Ovary (tissue), 9 donors: ENCODE data around the gene GDPD4. TPM values are rescaled to one million over a fixed set of nuclear protein-coding genes. Genes with fewer than 3 reads are reported as not detected.

Source experiments
- DNase-seq, 5 donors: peaks; one replicate each; pipeline ENCODE4 v3.0.0-alpha.2; 2019 to 2020
- H3K27ac ChIP-seq, 2 donors: fragments of 200-600 bp; one replicate each; pipeline versions ENCODE4 v1.5.1 to v1.8.0; 2019 to 2022
- H3K27me3 ChIP-seq: fragments of 200-600 bp; one replicate; pipeline ENCODE4 v1.8.0; 2022
- H3K36me3 ChIP-seq: fragments of 200-600 bp; sonication (generic); one replicate; pipeline ENCODE4 v1.5.1; 2019
- H3K4me1 ChIP-seq: one replicate; pipeline ENCODE4 v1.8.1; 2013; ENCODE audit warnings: mild to moderate bottlenecking, moderate library complexity; ENCODE audit not compliant: insufficient read depth
- H3K4me3 ChIP-seq: fragments of 200-600 bp; sonication (generic); one replicate; pipeline ENCODE4 v1.5.1; 2017
- H3K9me3 ChIP-seq, 2 donors: fragments of 200-600 bp in 1 of 2; sonication (generic) in 1 of 2; one replicate each; pipeline versions ENCODE4 v1.5.1 to v1.8.1; 2013 to 2019; ENCODE audit warnings: mild to moderate bottlenecking in 1 of 2, moderate library complexity in 1 of 2
- CTCF ChIP-seq, 3 donors: fragments of 450-650 bp in 2 of 3; fragments of 200-600 bp in 1 of 3; IDR thresholded peaks; one replicate each; pipeline versions ENCODE4 v1.5.1 to v1.8.0; 2016 to 2022; ENCODE audit warnings: antibody characterized with exemption in 3 of 3, mild to moderate bottlenecking in 1 of 3
- EP300 ChIP-seq: sonication (generic); formaldehyde crosslinking; IDR thresholded peaks from one replicate; pipeline ENCODE4 v1.6.1; 2017; ENCODE audit warnings: antibody characterized with exemption
- POLR2A ChIP-seq: fragments of 450-650 bp; IDR thresholded peaks from one replicate; pipeline ENCODE4 v1.6.1; 2017; ENCODE audit warnings: antibody characterized with exemption, mild to moderate bottlenecking, moderate library complexity
- WGBS, 3 donors: extraction: QIAGEN DNeasy Blood & Tissue Kit in 1 of 3; methylation state at CpG; one replicate each; pipeline versions ENCODE4 v1.1.5 to v1.1.7; 2013 to 2017; 5-methylcytosine and 5-hydroxymethylcytosine counted together
- intact Hi-C, 4 donors: fragments of 100-400 bp; cut with DNase I; formaldehyde crosslinking; loops; one replicate each; pipeline versions ENCODE4 v1.11.0 to v1.15.1; 2022 to 2023
- polyA plus RNA-seq, 2 donors: library from polyadenylated mRNA; stranded (reverse); fragments of 200-250 nt in 1 of 2; fragments of 350-450 nt in 1 of 2; fragmentation: Illumina TruSeq in 1 of 2; extraction: RNeasy Lipid Tissue Mini Kit (QIAGEN cat#74804) in 1 of 2; gene quantifications; one replicate each; pipeline ENCODE4 v1.2.3, GENCODE V29; 2013 to 2014
- total RNA-seq, 7 donors: library from RNA; depleted of rRNA in 2 of 7; stranded (reverse); fragments of >200 nt in 2 of 7; fragmentation: NEBNext Ultra II Directional in 3 of 7; extraction: Animal tissue kit (Norgen Biotek cat#: 25700) in 3 of 7; gene quantifications; one replicate each; pipeline versions ENCODE4 v1.1.0 to v1.2.4, GENCODE V29; 2016 to 2023
- donor health status: DM: no; HTN: no; CAD: no; lungs with moderate emphysema.
- donor health status: DM: no; HTN: no; CAD: no.
- donor health status: Bipolar disorder and iron deficiency.
- donor health status: DM: yes; HTN: yes; CAD: no.
- donor health status: DM: no; HTN: no; CAD: no.
- donor health status: DM: yes; HTN: yes; CAD: no.

The GDPD4 gene
- total and polyA plus RNA-seq, 9 donors, result 0.32 TPM; not detected in 8

DNA sequence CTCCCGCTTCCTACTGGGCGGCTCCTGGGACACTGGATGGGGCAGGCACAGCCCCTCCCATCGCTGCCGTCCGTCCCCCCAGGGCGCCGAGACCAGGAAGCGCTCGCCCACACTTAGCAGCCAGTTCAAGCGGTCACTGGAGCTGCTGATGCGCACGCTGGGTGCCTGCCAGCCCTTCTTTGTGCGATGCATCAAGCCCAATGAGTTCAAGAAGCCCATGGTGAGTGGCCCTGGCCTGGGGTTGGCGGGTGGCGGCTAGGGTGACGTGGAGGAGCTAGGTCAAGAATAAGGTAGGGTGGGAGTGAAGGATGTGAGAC, 128.9 kb downstream of the GDPD4 start:
- Histone ChIP-seq H3K27me3 (no peaks in the 10 kb centered on the region), H3K36me3 (no peaks in the 10 kb centered on the region), H3K27ac (no peak overlapping the region), H3K4me3 (no peak overlapping the region), H3K9me3 (no peaks in the 10 kb centered on the region), H3K4me1 (no peaks in the 10 kb centered on the region)
- intact Hi-C loops, result no loop called here
- 59 to 64% (median 64%) methylated on average over 16 of the region's 16 CpGs for WGBS, 3 donors
- no peak for DNase-seq
- TF ChIP-seq CTCF (IDR thresholded peaks at IDR 0.05) (no peak), EP300 (no peak), POLR2A (no peak)

GRCh38 chr11:77171885-77172665, 129.4 kb downstream of the GDPD4 start:
- intact Hi-C loops, result no loop called here
- no peaks in the 10 kb centered on the region for H3K9me3 ChIP-seq
- DNase-seq, result no peak
- no peaks in the 10 kb centered on the region for H3K27me3 ChIP-seq
- no peak overlapping the region for H3K27ac ChIP-seq
- H3K4me1 ChIP-seq, result no peaks in the 10 kb centered on the region
- TF ChIP-seq POLR2A (no peak), EP300 (no peak), CTCF (IDR thresholded peaks at IDR 0.05) (no peak)
- H3K4me3 ChIP-seq, result no peak overlapping the region
- H3K36me3 ChIP-seq, result no peaks in the 10 kb centered on the region
- 56 to 69% (median 64%) methylated on average over 17 to 20 of the region's 20 CpGs for WGBS, 3 donors

DNA sequence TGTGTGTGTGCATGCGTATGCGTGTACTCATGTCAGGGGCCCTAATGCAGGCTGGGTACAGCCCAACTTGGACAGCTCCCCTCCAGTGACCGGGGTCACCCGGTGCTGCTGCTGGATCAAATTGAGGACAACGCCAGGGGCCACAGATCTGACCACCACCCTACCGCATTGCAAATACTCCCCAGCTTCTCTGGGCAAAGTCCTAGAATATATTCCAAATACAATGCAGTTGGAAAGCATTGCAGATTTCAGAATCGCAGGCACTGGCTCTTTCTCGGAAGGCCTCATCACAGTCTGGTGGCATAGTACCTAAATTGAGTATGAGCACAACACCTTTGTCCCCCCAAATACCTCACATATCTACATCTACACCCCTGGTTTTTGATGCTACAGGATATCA, 130.2 kb downstream of the GDPD4 start:
- Histone ChIP-seq H3K27ac (no peak overlapping the region), H3K27me3 (no peaks in the 10 kb centered on the region), H3K4me3 (no peak overlapping the region), H3K36me3 (no peaks in the 10 kb centered on the region), H3K9me3 (no peaks in the 10 kb centered on the region), H3K4me1 (no peaks in the 10 kb centered on the region)
- no peak for DNase-seq
- intact Hi-C loops, result no loop called here
- 93 to 97% (median 94%) methylated on average over 8 of the region's 8 CpGs for WGBS, 3 donors
- TF ChIP-seq POLR2A, result no peak
- TF ChIP-seq CTCF (IDR thresholded peaks at IDR 0.05), result no peak
- no peak for TF ChIP-seq EP300

- TF ChIP-seq CTCF (IDR thresholded peaks at IDR 0.05), result no peak
- no peak for TF ChIP-seq EP300
- TF ChIP-seq POLR2A, result no peak
- WGBS, 3 donors, result 92 to 99% (median 96%) methylated on average over 5 of the region's 5 CpGs
- Histone ChIP-seq H3K4me1 (no peaks in the 10 kb centered on the region), H3K9me3 (no peaks in the 10 kb centered on the region), H3K36me3 (no peaks in the 10 kb centered on the region), H3K27me3 (no peaks in the 10 kb centered on the region), H3K4me3 (no peak overlapping the region), H3K27ac (no peak overlapping the region)
- intact Hi-C loops, result no loop called here
- no peak for DNase-seq
Measured at GRCh38 chr11:77170107-77170506, 131.4 kb downstream of the GDPD4 start.
